C4-2B (cell line): ENCODE data around the gene IRF7.

ENCODE experiments used
- ZFX ChIP-seq: fragments of 450-650 bp; IDR thresholded peaks from 2 replicates; pipeline ENCODE4 v1.6.1; 2017
- TF ChIP-seq, protein P1 (sequence below): fragments of 450-650 bp; conservative IDR thresholded peaks from 2 replicates; pipeline ENCODE4 v1.5.1; 2017; ENCODE audit warnings: mild to moderate bottlenecking

DNA sequence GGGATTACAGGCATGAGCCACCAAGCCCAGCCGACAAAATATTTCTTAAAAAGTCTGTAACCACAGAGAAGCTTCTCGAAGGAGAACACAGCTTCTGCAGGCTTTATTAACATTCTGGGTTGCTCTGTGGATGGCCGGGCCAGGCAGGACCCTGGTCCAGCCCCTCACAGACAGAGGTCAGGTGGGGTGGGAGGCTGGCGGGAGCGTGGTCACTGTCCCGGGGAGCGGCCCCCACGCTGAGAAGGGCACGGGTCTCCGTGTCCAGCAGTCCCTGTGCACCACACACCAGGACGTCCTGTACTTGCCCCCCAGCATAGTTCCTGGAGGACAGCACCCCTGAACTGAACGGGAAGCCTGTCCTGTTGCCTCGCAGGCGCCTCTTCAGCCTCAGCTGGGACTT, 40.7 kb upstream of the IRF7 start:
- TF ChIP-seq, protein P1, sequence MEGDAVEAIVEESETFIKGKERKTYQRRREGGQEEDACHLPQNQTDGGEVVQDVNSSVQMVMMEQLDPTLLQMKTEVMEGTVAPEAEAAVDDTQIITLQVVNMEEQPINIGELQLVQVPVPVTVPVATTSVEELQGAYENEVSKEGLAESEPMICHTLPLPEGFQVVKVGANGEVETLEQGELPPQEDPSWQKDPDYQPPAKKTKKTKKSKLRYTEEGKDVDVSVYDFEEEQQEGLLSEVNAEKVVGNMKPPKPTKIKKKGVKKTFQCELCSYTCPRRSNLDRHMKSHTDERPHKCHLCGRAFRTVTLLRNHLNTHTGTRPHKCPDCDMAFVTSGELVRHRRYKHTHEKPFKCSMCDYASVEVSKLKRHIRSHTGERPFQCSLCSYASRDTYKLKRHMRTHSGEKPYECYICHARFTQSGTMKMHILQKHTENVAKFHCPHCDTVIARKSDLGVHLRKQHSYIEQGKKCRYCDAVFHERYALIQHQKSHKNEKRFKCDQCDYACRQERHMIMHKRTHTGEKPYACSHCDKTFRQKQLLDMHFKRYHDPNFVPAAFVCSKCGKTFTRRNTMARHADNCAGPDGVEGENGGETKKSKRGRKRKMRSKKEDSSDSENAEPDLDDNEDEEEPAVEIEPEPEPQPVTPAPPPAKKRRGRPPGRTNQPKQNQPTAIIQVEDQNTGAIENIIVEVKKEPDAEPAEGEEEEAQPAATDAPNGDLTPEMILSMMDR = no peak
- TF ChIP-seq ZFX = no peak
